HG02678 (cell line): ENCODE results near the gene EIF2B5.

ENCODE experiments used
- ATAC-seq: cut with Tn5 transposase; IDR thresholded peaks from one replicate; pipeline ENCODE4 v1.9.1; 2021; ENCODE audit warnings: mild to moderate bottlenecking, moderate library complexity; ENCODE audit not compliant: unreplicated experiment

The EIF2B5 gene

GRCh38 chr3:184172681-184173373, 37.7 kb downstream of the EIF2B5 start:
- ATAC-seq = no peak

- no peak for ATAC-seq
Measured at GRCh38 chr3:184173374-184173722, 38.2 kb downstream of the EIF2B5 start.

- no peak for ATAC-seq
Measured at GRCh38 chr3:184174284-184174645, 39.1 kb downstream of the EIF2B5 start.

GRCh38 chr3:184174646-184175492, 39.7 kb downstream of the EIF2B5 start, which contains the start of gene AP2M1:
Gene AP2M1, plus strand, starts transcription at chr3:184174855. Its CDS starts 2,139 bp downstream, at chr3:184176994.
- ATAC-seq = peak; percentile 96

- no peak for ATAC-seq
Measured at GRCh38 chr3:184175506-184175905, 40.3 kb downstream of the EIF2B5 start.

- ATAC-seq = no peak
Measured at GRCh38 chr3:184175981-184176376, 40.8 kb downstream of the EIF2B5 start.

GRCh38 chr3:184176377-184177330, 41.5 kb downstream of the EIF2B5 start:
- ATAC-seq = no peak

GRCh38 chr3:184177331-184177731, 42.2 kb downstream of the EIF2B5 start:
- no peak for ATAC-seq

- no peak for ATAC-seq
Measured at GRCh38 chr3:184177767-184178306, 42.7 kb downstream of the EIF2B5 start.

- ATAC-seq = no peak
Measured at GRCh38 chr3:184178521-184179138, 43.5 kb downstream of the EIF2B5 start.

- ATAC-seq = no peak
Measured at GRCh38 chr3:184180165-184180564, 45.0 kb downstream of the EIF2B5 start.

GRCh38 chr3:184181596-184181995, 46.4 kb downstream of the EIF2B5 start:
- no peak for ATAC-seq

- no peak for ATAC-seq
Measured at GRCh38 chr3:184183679-184184078, 48.5 kb downstream of the EIF2B5 start.

- ATAC-seq = no peak
Measured at GRCh38 chr3:184184546-184185230, 49.5 kb downstream of the EIF2B5 start.

GRCh38 chr3:184185461-184186183, 50.5 kb downstream of the EIF2B5 start:
- peak; percentile 94 for ATAC-seq

- ATAC-seq = peak; percentile 25
Measured at GRCh38 chr3:184186184-184186901, 51.2 kb downstream of the EIF2B5 start, which contains the start of gene ABCF3. Gene ABCF3, plus strand, starts transcription at chr3:184186199. Its CDS starts 9 bp downstream, at chr3:184186208.

- ATAC-seq = no peak
Measured at GRCh38 chr3:184186902-184187207, 51.7 kb downstream of the EIF2B5 start.

GRCh38 chr3:184188080-184188479, 52.9 kb downstream of the EIF2B5 start:
- ATAC-seq = no peak

- ATAC-seq = no peak
Measured at GRCh38 chr3:184189421-184189820, 54.3 kb downstream of the EIF2B5 start.
